Neural progenitor cell (in vitro differentiated cells): ENCODE results near the gene DIPK1B. TPM values are rescaled to one million over a fixed set of nuclear protein-coding genes. Genes with fewer than 3 reads are reported as not detected.

Source experiments
- DNase-seq: peaks from one replicate; pipeline ENCODE4 v3.0.0-alpha.2; 2016; ENCODE audit warnings: low spot score
- H2AFZ ChIP-seq: fragments of 200-600 bp; sonication (generic); replicated peaks from 2 replicates; pipeline ENCODE4 v1.6.1; 2016; ENCODE audit warnings: antibody characterized with exemption
- H3F3A ChIP-seq: fragments of 200-600 bp; sonication (generic); 2 replicates; pipeline ENCODE4 v1.6.1; 2016; ENCODE audit warnings: antibody characterized with exemption, low read depth
- H3K27ac ChIP-seq: fragments of 200-600 bp; sonication (generic); 2 replicates; pipeline ENCODE4 v1.5.1; 2016; ENCODE audit warnings: mild to moderate bottlenecking
- H3K27me3 ChIP-seq: fragments of 200-600 bp; sonication (generic); 2 replicates; pipeline ENCODE4 v1.6.1; 2016; ENCODE audit warnings: mild to moderate bottlenecking, moderate library complexity
- H3K36me3 ChIP-seq: fragments of 200-600 bp; sonication (generic); 2 replicates; pipeline ENCODE4 v1.5.1; 2016
- H3K4me1 ChIP-seq: fragments of 200-600 bp; sonication (generic); 2 replicates; pipeline ENCODE4 v1.6.1; 2016; ENCODE audit warnings: mixed run types
- H3K4me2 ChIP-seq: fragments of 200-600 bp; sonication (generic); 2 replicates; pipeline ENCODE4 v1.6.1; 2016
- H3K4me3 ChIP-seq: fragments of 200-600 bp; sonication (generic); 2 replicates; pipeline ENCODE4 v1.5.1; 2016
- H3K79me2 ChIP-seq: fragments of 200-600 bp; sonication (generic); 2 replicates; pipeline ENCODE4 v1.6.1; 2016; ENCODE audit warnings: low read depth
- H3K9ac ChIP-seq: fragments of 200-600 bp; sonication (generic); 2 replicates; pipeline ENCODE4 v1.6.1; 2016
- H3K9me3 ChIP-seq: fragments of 200-600 bp; sonication (generic); 2 replicates; pipeline ENCODE4 v1.5.1; 2016; ENCODE audit warnings: low read depth
- H4K20me1 ChIP-seq: fragments of 200-600 bp; sonication (generic); 2 replicates; pipeline ENCODE4 v1.6.1; 2016; ENCODE audit warnings: low read depth
- H3K27ac Mint-ChIP-seq: 3 replicates; pipeline ENCODE4 v1.8.0; 2021; ENCODE audit warnings: mixed read lengths
- H3K27me3 Mint-ChIP-seq: 2 replicates; pipeline ENCODE4 v1.8.0; 2022; ENCODE audit warnings: low read depth, mild to moderate bottlenecking, inconsistent platforms, moderate library complexity, mixed read lengths; ENCODE audit not compliant: insufficient read depth
- H3K36me3 Mint-ChIP-seq: 3 replicates; pipeline ENCODE4 v1.8.0; 2021; ENCODE audit warnings: mixed read lengths
- H3K4me1 Mint-ChIP-seq: 3 replicates; pipeline ENCODE4 v1.8.0; 2021; ENCODE audit warnings: mixed read lengths
- H3K4me3 Mint-ChIP-seq: 3 replicates; pipeline ENCODE4 v1.8.0; 2021; ENCODE audit warnings: mild to moderate bottlenecking, moderate library complexity, mixed read lengths
- H3K9me3 Mint-ChIP-seq: 3 replicates; pipeline ENCODE4 v1.8.0; 2020; ENCODE audit warnings: mixed read lengths
- EZH2 ChIP-seq: fragments of 200-600 bp; sonication (generic); IDR thresholded peaks from 2 replicates; pipeline ENCODE4 v1.6.1; 2017; ENCODE audit warnings: antibody characterized with exemption, mild to moderate bottlenecking, moderate library complexity
- EZH2phosphoT487 ChIP-seq: fragments of 200-600 bp; sonication (generic); IDR thresholded peaks from 2 replicates; pipeline ENCODE4 v1.6.1; 2017; ENCODE audit warnings: antibody characterized with exemption
- total RNA-seq: library from RNA; depleted of rRNA; stranded (reverse); fragments of >200 nt; gene quantifications from 2 replicates; pipeline ENCODE4 v1.2.3, GENCODE V29; 2015; ENCODE audit warnings: low replicate concordance
- TF ChIP-seq, protein P1 (sequence below): fragments of 200-600 bp; sonication (generic); IDR thresholded peaks from 2 replicates; pipeline ENCODE4 v1.5.1; 2017; ENCODE audit warnings: antibody characterized with exemption, mild to moderate bottlenecking

Gene DIPK1B
- total RNA-seq, 1 donor from 2014 or later, result 11.8 TPM

DNA sequence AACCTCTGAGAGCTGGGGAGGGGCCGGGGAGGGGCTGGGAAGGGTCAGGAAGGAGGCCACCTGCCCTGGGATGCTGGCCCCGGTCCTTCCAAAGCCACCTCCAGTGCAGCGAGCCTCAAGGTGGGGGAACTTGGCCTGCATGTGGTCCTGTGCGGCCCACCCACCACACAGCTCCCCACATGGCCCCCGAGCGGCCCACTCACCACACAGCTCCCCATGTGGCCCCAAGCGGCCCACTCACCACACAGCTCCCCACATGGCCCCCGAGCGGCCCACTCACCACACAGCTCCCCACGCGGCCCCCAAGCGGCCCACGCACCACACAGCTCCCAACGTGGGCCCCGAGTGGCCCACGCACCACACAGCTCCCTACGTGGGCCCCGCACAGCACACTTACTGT, 32.4 kb downstream of the DIPK1B start:
- Mint-ChIP-seq H3K36me3 (no peaks in the 10 kb centered on the region), H3K4me1 (no peaks in the 10 kb centered on the region), H3K9me3 (no peaks in the 10 kb centered on the region), H3K27ac (no peak overlapping the region), H3K4me3 (no peak overlapping the region), H3K27me3 (peaks cover 4% of the 10 kb centered on the region)
- no peak overlapping the region for H3K27ac ChIP-seq
- no peak overlapping the region for H3K4me3 ChIP-seq
- no peaks in the 10 kb centered on the region for H4K20me1 ChIP-seq
- peaks cover 11% of the 10 kb centered on the region for H3K4me1 ChIP-seq
- H2AFZ ChIP-seq, result no peak overlapping the region
- no peaks in the 10 kb centered on the region for H3K9me3 ChIP-seq
- no peak for DNase-seq
- H3K36me3 ChIP-seq, result no peaks in the 10 kb centered on the region
- no peak for TF ChIP-seq EZH2phosphoT487
- TF ChIP-seq EZH2, result no peak
- TF ChIP-seq, protein P1, sequence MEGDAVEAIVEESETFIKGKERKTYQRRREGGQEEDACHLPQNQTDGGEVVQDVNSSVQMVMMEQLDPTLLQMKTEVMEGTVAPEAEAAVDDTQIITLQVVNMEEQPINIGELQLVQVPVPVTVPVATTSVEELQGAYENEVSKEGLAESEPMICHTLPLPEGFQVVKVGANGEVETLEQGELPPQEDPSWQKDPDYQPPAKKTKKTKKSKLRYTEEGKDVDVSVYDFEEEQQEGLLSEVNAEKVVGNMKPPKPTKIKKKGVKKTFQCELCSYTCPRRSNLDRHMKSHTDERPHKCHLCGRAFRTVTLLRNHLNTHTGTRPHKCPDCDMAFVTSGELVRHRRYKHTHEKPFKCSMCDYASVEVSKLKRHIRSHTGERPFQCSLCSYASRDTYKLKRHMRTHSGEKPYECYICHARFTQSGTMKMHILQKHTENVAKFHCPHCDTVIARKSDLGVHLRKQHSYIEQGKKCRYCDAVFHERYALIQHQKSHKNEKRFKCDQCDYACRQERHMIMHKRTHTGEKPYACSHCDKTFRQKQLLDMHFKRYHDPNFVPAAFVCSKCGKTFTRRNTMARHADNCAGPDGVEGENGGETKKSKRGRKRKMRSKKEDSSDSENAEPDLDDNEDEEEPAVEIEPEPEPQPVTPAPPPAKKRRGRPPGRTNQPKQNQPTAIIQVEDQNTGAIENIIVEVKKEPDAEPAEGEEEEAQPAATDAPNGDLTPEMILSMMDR, result no peak
- H3K9ac ChIP-seq, result no peak overlapping the region
- peaks cover 6% of the 10 kb centered on the region for H3K27me3 ChIP-seq
- no peaks in the 10 kb centered on the region for H3F3A ChIP-seq
- H3K79me2 ChIP-seq, result no peaks in the 10 kb centered on the region
- no peak overlapping the region for H3K4me2 ChIP-seq

DNA sequence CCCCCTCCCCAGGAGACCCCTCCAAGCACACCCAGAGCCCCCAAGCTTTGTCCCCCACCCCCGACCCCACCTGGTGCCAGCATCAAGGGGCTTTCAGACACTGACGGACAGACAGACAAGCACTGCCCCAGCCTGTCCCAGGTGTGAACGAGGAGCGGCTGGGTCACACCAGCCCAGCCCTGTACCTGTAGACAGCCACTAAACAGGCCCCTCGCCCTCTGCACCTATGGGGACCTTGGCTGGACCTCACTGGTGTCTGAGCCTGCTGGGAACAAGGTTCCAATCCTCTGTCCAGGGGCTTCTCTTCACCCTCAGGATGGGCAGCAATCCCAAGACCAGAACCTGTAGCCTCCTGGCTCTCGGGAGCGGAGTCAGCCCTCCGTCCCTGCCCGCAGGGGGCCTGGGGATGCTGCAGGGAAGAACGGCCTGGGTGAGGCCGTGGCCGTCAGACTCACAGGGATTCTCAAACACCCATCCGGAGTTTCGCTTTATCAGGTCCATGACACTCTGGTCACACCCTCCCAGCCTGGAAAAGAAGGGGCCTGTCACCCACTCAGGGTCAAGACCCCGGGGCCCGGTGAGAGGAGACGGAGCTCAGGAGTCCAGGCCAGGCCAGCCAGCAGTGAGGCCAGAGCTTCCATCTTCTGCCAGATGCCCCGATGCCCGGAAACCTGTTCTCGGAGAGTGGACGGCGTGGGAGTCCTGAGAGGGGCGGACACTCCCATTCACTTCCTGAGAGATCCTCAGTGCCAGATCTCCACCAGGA, 33.2 kb downstream of the DIPK1B start:
- Mint-ChIP-seq H3K9me3 (no peaks in the 10 kb centered on the region), H3K4me1 (no peaks in the 10 kb centered on the region), H3K36me3 (no peaks in the 10 kb centered on the region), H3K4me3 (no peak overlapping the region), H3K27ac (no peak overlapping the region), H3K27me3 (peaks cover 4% of the 10 kb centered on the region)
- H3K9ac ChIP-seq, result no peak overlapping the region
- no peak overlapping the region for H3K4me3 ChIP-seq
- no peak overlapping the region for H3K4me2 ChIP-seq
- no peaks in the 10 kb centered on the region for H3F3A ChIP-seq
- H3K36me3 ChIP-seq, result no peaks in the 10 kb centered on the region
- H4K20me1 ChIP-seq, result no peaks in the 10 kb centered on the region
- no peaks in the 10 kb centered on the region for H3K79me2 ChIP-seq
- peak; percentile 6 for DNase-seq
- no peak overlapping the region for H2AFZ ChIP-seq
- H3K4me1 ChIP-seq, result peaks cover 11% of the 10 kb centered on the region
- H3K9me3 ChIP-seq, result no peaks in the 10 kb centered on the region
- TF ChIP-seq, protein P1, result no peak
- TF ChIP-seq EZH2 (no peak), EZH2phosphoT487 (no peak)
- H3K27me3 ChIP-seq, result peaks cover 6% of the 10 kb centered on the region
- H3K27ac ChIP-seq, result no peak overlapping the region

DNA sequence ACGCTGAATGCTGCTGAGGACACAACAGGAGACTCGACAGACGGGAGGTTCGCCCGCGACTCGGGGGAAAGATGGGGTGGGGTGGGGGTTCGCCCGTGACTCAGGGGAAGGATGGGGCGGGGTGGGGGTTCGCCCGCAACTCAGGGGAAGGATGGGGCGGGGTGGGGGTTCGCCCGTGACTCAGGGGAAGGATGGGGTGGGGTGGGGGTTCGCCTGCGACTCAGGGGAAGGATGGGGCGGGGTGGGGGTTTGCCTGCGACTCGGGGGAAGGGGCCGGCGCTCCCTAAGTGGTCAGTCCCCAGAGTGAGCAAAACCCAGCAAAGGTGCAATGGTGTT, 33.8 kb downstream of the DIPK1B start:
- Mint-ChIP-seq H3K9me3 (peaks cover 2% of the 10 kb centered on the region), H3K4me1 (no peaks in the 10 kb centered on the region), H3K4me3 (no peak overlapping the region), H3K36me3 (no peaks in the 10 kb centered on the region), H3K27me3 (peaks cover 4% of the 10 kb centered on the region), H3K27ac (no peak overlapping the region)
- H3K9ac ChIP-seq, result no peak overlapping the region
- no peak overlapping the region for H3K4me3 ChIP-seq
- no peaks in the 10 kb centered on the region for H3K9me3 ChIP-seq
- no peak overlapping the region for H2AFZ ChIP-seq
- H3K36me3 ChIP-seq, result no peaks in the 10 kb centered on the region
- TF ChIP-seq, protein P1, result no peak
- TF ChIP-seq EZH2phosphoT487 (no peak), EZH2 (no peak)
- no peak for DNase-seq
- H3K27ac ChIP-seq, result no peak overlapping the region
- no peaks in the 10 kb centered on the region for H4K20me1 ChIP-seq
- H3K79me2 ChIP-seq, result no peaks in the 10 kb centered on the region
- peaks cover 11% of the 10 kb centered on the region for H3K4me1 ChIP-seq
- H3K27me3 ChIP-seq, result peaks cover 6% of the 10 kb centered on the region
- H3K4me2 ChIP-seq, result no peak overlapping the region
- H3F3A ChIP-seq, result no peaks in the 10 kb centered on the region
